ENCODE results near the gene PRDX2. TPM values are rescaled to one million over a fixed set of nuclear protein-coding genes. Genes with fewer than 3 reads are reported as not detected.

Gene PRDX2
- total and polyA plus RNA-seq, 2 of the 4 experiments (the other 2 are of a cell fraction): 371 to 378 TPM

GRCh38 chr19:12773571-12773970 is 28.0 kb downstream of the PRDX2 start:
- Histone ChIP-seq H3K4me1 (ENCODE audit: control insufficient read depth, insufficient read depth, low read length) (peaks cover 6% of the 10 kb centered on the region), H3K14ac (replicated peaks; ENCODE audit: low read depth, low read length) (no peak overlapping the region), H3K27ac (ENCODE audit: insufficient read depth, low read length) (no peak overlapping the region), H2BK120ac (ENCODE audit: low read depth, low read length) (no peak overlapping the region), H3K27me3 (ENCODE audit: control insufficient read depth, insufficient read depth, low read length) (no peaks in the 10 kb centered on the region), H2AK9ac (replicated peaks; ENCODE audit: low read depth, low read length, poor library complexity) (peak overlapping the region; percentile 39), H2BK20ac (ENCODE audit: low read depth, low read length) (no peak overlapping the region), H3K4me2 (ENCODE audit: low read depth, low read length) (no peak overlapping the region), H3K79me1 (ENCODE audit: low read depth in 1 of 2, low read length in 2 of 2) (peaks cover 0 to 21% of the 10 kb centered on the region in 2 experiments; a peak in 3 of 4 replicates), H3K9me1 (ENCODE audit: insufficient read depth, low read length) (peaks cover 10% of the 10 kb centered on the region), H4K8ac (ENCODE audit: low read depth in 2 of 2, low read length in 2 of 2) (no peak overlapping the region), H2BK15ac (ENCODE audit: low read depth, low read length) (no peak overlapping the region), H4K20me1 (ENCODE audit: insufficient read depth, low read length) (no peaks in the 10 kb centered on the region), H2AK5ac (ENCODE audit: low read depth, low read length) (no peak overlapping the region), H3K4ac (ENCODE audit: low read depth, low read length) (no peak overlapping the region), H2BK5ac (ENCODE audit: low read depth, low read length, poor library complexity, severe bottlenecking) (no peak overlapping the region), H4K5ac (ENCODE audit: low read depth, low read length) (no peak overlapping the region), H3K36me3 (ENCODE audit: control insufficient read depth, insufficient read depth, low read length) (no peaks in the 10 kb centered on the region; the same call in 1 of the 2 replicates), H3K23ac (ENCODE audit: low read depth, low read length) (no peak overlapping the region), H4K91ac (ENCODE audit: insufficient read depth, low read depth, low read length) (no peak overlapping the region), H3K4me3 (ENCODE audit: insufficient read depth, low read depth, low read length) (no peak overlapping the region), H3K9ac (ENCODE audit: low read depth, low read length) (no peak overlapping the region), H3K18ac (ENCODE audit: low read depth, low read length) (no peak overlapping the region), H3K56ac (ENCODE audit: extremely low read depth, insufficient read depth, low read length) (no peak overlapping the region), H3K9me3 (ENCODE audit: control insufficient read depth, insufficient read depth, low read length) (no peaks in the 10 kb centered on the region), H2AFZ (replicated peaks; ENCODE audit: low read length, poor library complexity) (no peak overlapping the region)
- 100% methylated on average over 2 of the region's 2 CpGs; no CpG with 5 or more reads in 1 of the 2 experiments for WGBS, 2 experiments (ENCODE audit: extremely low coverage in 2 of 2, insufficient read length in 1 of 2)
- DNase-seq: peak; percentile 35
- ChIA-PET CTCF (interaction anchor here (1.3 to 1.5 kb wide), 2 partner anchors 7 to 20 kb away, joined by 3 read pairs; no protein-coding TSS in a partner anchor), POLR2A (ENCODE audit: unreplicated experiment) (no interaction called here)
- in situ Hi-C loops (cut with MboI; ENCODE audit: low sequenced_read_pairs) (loop anchor here (5.0 kb wide), 1 partner anchor 64 kb away; the partner anchor contains the start of gene MAST1), intact Hi-C loops (cut with micrococcal nuclease) (no loop called here), dilution Hi-C loops (cut with HindIII; ENCODE audit: low sequenced_read_pairs, unreplicated experiment) (no loop called here)
- BruUV-seq (replicated peaks): no TSS peak
- no peak for TF ChIP-seq RCOR1 (IDR thresholded peaks at IDR 0.05; ENCODE audit: insufficient replicate concordance, low read length)
- TF ChIP-seq, protein P1, sequence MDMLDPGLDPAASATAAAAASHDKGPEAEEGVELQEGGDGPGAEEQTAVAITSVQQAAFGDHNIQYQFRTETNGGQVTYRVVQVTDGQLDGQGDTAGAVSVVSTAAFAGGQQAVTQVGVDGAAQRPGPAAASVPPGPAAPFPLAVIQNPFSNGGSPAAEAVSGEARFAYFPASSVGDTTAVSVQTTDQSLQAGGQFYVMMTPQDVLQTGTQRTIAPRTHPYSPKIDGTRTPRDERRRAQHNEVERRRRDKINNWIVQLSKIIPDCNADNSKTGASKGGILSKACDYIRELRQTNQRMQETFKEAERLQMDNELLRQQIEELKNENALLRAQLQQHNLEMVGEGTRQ (IDR thresholded peaks at IDR 0.05; ENCODE audit: low read depth, low read length): no peak
- peak; percentile 33 for TF ChIP-seq RAD21 (IDR thresholded peaks at IDR 0.05; ENCODE audit: low read length)
- TF ChIP-seq MXI1 (IDR thresholded peaks at IDR 0.05; ENCODE audit: borderline replicate concordance, low read depth, low read length): no peak
- TF ChIP-seq MAZ (IDR thresholded peaks at IDR 0.05; ENCODE audit: borderline replicate concordance, low read depth, low read length): no peak
- peak; percentile 31; the same call in 1 of the 2 replicates for TF ChIP-seq SMC3 (IDR thresholded peaks at IDR 0.05; ENCODE audit: low read depth, low read length)
- no peak for TF ChIP-seq RFX5 (IDR thresholded peaks at IDR 0.05; ENCODE audit: low read depth, low read length)
- TF ChIP-seq, protein P2, sequence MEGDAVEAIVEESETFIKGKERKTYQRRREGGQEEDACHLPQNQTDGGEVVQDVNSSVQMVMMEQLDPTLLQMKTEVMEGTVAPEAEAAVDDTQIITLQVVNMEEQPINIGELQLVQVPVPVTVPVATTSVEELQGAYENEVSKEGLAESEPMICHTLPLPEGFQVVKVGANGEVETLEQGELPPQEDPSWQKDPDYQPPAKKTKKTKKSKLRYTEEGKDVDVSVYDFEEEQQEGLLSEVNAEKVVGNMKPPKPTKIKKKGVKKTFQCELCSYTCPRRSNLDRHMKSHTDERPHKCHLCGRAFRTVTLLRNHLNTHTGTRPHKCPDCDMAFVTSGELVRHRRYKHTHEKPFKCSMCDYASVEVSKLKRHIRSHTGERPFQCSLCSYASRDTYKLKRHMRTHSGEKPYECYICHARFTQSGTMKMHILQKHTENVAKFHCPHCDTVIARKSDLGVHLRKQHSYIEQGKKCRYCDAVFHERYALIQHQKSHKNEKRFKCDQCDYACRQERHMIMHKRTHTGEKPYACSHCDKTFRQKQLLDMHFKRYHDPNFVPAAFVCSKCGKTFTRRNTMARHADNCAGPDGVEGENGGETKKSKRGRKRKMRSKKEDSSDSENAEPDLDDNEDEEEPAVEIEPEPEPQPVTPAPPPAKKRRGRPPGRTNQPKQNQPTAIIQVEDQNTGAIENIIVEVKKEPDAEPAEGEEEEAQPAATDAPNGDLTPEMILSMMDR (conservative IDR thresholded peaks at IDR 0.05; ENCODE audit: low read depth, low read length): peak; percentile 39
- no peak for TF ChIP-seq FOS (IDR thresholded peaks at IDR 0.05; ENCODE audit: low read depth, low read length)
- TF ChIP-seq BHLHE40 (IDR thresholded peaks at IDR 0.05; ENCODE audit: low read depth, low read length): no peak
- ATAC-seq (ENCODE audit: low read depth): no peak
